Liver (tissue), 9 donors: ENCODE results near the gene WIF1. TPM values are rescaled to one million over a fixed set of nuclear protein-coding genes. Genes with fewer than 3 reads are reported as not detected.

Source experiments
- DNase-seq: peaks from one replicate; pipeline ENCODE4 v3.0.0-alpha.2; 2017; ENCODE audit warnings: low spot score
- H3K27ac ChIP-seq, 2 donors: one replicate each; pipeline ENCODE4 v1.7.0; 2013; ENCODE audit warnings: inconsistent platforms in 2 of 2, low read length in 2 of 2, control low read depth in 1 of 2, low read depth in 1 of 2, mild to moderate bottlenecking in 1 of 2
- H3K27me3 ChIP-seq, 4 donors: one replicate each; pipeline versions ENCODE4 v1.6.1 to v1.7.0; 2013; ENCODE audit warnings: low read length in 3 of 4, inconsistent platforms in 1 of 4, mild to moderate bottlenecking in 1 of 4, moderate library complexity in 1 of 4; ENCODE audit not compliant: control insufficient read depth in 4 of 4, insufficient read depth in 4 of 4
- H3K36me3 ChIP-seq, 4 donors: one replicate each; pipeline versions ENCODE4 v1.6.1 to v1.7.0; 2013; ENCODE audit warnings: low read length in 3 of 4, mild to moderate bottlenecking in 3 of 4, low read depth in 1 of 4, moderate library complexity in 1 of 4; ENCODE audit not compliant: control insufficient read depth in 4 of 4, insufficient read depth in 3 of 4
- H3K4me1 ChIP-seq, 4 donors: one replicate each; pipeline versions ENCODE4 v1.6.1 to v1.7.0; 2013; ENCODE audit warnings: low read length in 3 of 4, mild to moderate bottlenecking in 3 of 4, moderate library complexity in 1 of 4; ENCODE audit not compliant: control insufficient read depth in 4 of 4, insufficient read depth in 4 of 4
- H3K4me3 ChIP-seq, 3 donors: one replicate each; pipeline versions ENCODE4 v1.6.1 to v1.7.0; 2013; ENCODE audit warnings: low read length in 3 of 3, control low read depth in 1 of 3, low read depth in 1 of 3, mild to moderate bottlenecking in 1 of 3
- H3K9ac ChIP-seq, 2 donors: one replicate each; pipeline ENCODE4 v1.7.0; 2013; ENCODE audit warnings: low read length in 2 of 2, mild to moderate bottlenecking in 2 of 2, moderate library complexity in 2 of 2, control low read depth in 1 of 2, low read depth in 1 of 2
- H3K9me3 ChIP-seq, 4 donors: one replicate each; pipeline versions ENCODE4 v1.6.1 to v1.7.0; 2013; ENCODE audit warnings: low read length in 3 of 4; ENCODE audit not compliant: control insufficient read depth in 4 of 4
- ATF3 ChIP-seq: IDR thresholded peaks from 2 replicates; pipeline ENCODE4 v1.6.1; 2016; ENCODE audit warnings: antibody characterized with exemption
- EGR1 ChIP-seq, 2 donors: IDR thresholded peaks; 2 replicates each; pipeline ENCODE4 v1.6.1; 2016 to 2018; ENCODE audit warnings: antibody characterized with exemption in 2 of 2, low read depth in 2 of 2
- FOXA1 ChIP-seq: IDR thresholded peaks from 2 replicates; pipeline ENCODE4 v1.6.1; 2016; ENCODE audit warnings: antibody characterized with exemption
- GABPA ChIP-seq, 2 donors: IDR thresholded peaks in 1 of 2; conservative IDR thresholded peaks in 1 of 2; 2 replicates each; pipeline ENCODE4 v1.6.1; 2016; ENCODE audit warnings: antibody characterized with exemption in 2 of 2, mild to moderate bottlenecking in 1 of 2, moderate library complexity in 1 of 2
- HNF4A ChIP-seq, 2 donors: conservative IDR thresholded peaks; 2 replicates each; pipeline ENCODE4 v1.6.1; 2016; ENCODE audit warnings: antibody characterized with exemption in 2 of 2, mild to moderate bottlenecking in 2 of 2
- HNF4G ChIP-seq: IDR thresholded peaks from 2 replicates; pipeline ENCODE4 v1.6.1; 2016; ENCODE audit warnings: antibody characterized with exemption
- NR2F2 ChIP-seq: IDR thresholded peaks from 2 replicates; pipeline ENCODE4 v1.6.1; 2016; ENCODE audit warnings: antibody characterized with exemption
- RAD21 ChIP-seq, 2 donors: IDR thresholded peaks; 2 replicates each; pipeline ENCODE4 v1.6.1; 2016; ENCODE audit warnings: antibody characterized with exemption in 2 of 2, mild to moderate bottlenecking in 2 of 2
- TAF1 ChIP-seq: conservative IDR thresholded peaks from 2 replicates; pipeline ENCODE4 v1.6.1; 2016; ENCODE audit warnings: antibody characterized with exemption, mild to moderate bottlenecking
- YY1 ChIP-seq: IDR thresholded peaks from 2 replicates; pipeline ENCODE4 v1.6.1; 2016; ENCODE audit warnings: antibody characterized with exemption, mild to moderate bottlenecking
- ZBTB33 ChIP-seq: IDR thresholded peaks from 2 replicates; pipeline ENCODE4 v1.6.1; 2016; ENCODE audit warnings: antibody characterized with exemption
- whole genome bisulfite sequencing: extraction: QIAGEN DNeasy Blood & Tissue Kit; methylation state at CpG from one replicate; pipeline ENCODE4 v1.1.7; 2013; 5-methylcytosine and 5-hydroxymethylcytosine counted together
- polyA plus RNA-seq, 2 donors: library from polyadenylated mRNA; stranded (reverse) in 1 of 2; unstranded in 1 of 2; fragments of 200-250 nt in 1 of 2; fragments of >200 nt in 1 of 2; fragmentation: Nextera tagmentation in 1 of 2; extraction: Ambion mirVana in 1 of 2; gene quantifications; one replicate each; pipeline versions ENCODE4 v1.2.1 to v1.2.3, GENCODE V29; 2013 to 2015
- total RNA-seq, 2 donors: library from RNA; depleted of rRNA; stranded (reverse); fragments of >200 nt; gene quantifications; one replicate each; pipeline ENCODE4 v1.2.3, GENCODE V29; 2014
- TF ChIP-seq, protein P1 (sequence below): IDR thresholded peaks from 2 replicates; pipeline ENCODE4 v1.6.1; 2016; ENCODE audit warnings: antibody characterized with exemption, mild to moderate bottlenecking
- TF ChIP-seq, protein P2 (sequence below): fragments of 150-350 bp; IDR thresholded peaks from 2 replicates; pipeline ENCODE4 v1.5.1; 2017; ENCODE audit warnings: improper control_type of control experiment, low read depth, low read length; ENCODE audit not compliant: missing input control
- TF ChIP-seq, protein P3 (sequence below): IDR thresholded peaks from 2 replicates; pipeline ENCODE4 v1.6.1; 2016; ENCODE audit warnings: antibody characterized with exemption
- donor health status: healthy.
- donor health status: healthy.
- donor health status: healthy.
- donor health status: healthy.
- donor health status: healthy.

The WIF1 gene
- total and polyA plus RNA-seq, 4 donors = not detected

- no peak for DNase-seq
- 95% methylated on average over 1 of the region's 1 CpG for WGBS
- Histone ChIP-seq H3K9me3 (no peaks in the 10 kb centered on the region), H3K27ac (no peak overlapping the region), H3K9ac (no peak overlapping the region), H3K27me3 (no peaks in the 10 kb centered on the region), H3K4me3 (no peak overlapping the region), H3K36me3 (no peaks in the 10 kb centered on the region), H3K4me1 (no peaks in the 10 kb centered on the region)
- TF ChIP-seq, protein P1, sequence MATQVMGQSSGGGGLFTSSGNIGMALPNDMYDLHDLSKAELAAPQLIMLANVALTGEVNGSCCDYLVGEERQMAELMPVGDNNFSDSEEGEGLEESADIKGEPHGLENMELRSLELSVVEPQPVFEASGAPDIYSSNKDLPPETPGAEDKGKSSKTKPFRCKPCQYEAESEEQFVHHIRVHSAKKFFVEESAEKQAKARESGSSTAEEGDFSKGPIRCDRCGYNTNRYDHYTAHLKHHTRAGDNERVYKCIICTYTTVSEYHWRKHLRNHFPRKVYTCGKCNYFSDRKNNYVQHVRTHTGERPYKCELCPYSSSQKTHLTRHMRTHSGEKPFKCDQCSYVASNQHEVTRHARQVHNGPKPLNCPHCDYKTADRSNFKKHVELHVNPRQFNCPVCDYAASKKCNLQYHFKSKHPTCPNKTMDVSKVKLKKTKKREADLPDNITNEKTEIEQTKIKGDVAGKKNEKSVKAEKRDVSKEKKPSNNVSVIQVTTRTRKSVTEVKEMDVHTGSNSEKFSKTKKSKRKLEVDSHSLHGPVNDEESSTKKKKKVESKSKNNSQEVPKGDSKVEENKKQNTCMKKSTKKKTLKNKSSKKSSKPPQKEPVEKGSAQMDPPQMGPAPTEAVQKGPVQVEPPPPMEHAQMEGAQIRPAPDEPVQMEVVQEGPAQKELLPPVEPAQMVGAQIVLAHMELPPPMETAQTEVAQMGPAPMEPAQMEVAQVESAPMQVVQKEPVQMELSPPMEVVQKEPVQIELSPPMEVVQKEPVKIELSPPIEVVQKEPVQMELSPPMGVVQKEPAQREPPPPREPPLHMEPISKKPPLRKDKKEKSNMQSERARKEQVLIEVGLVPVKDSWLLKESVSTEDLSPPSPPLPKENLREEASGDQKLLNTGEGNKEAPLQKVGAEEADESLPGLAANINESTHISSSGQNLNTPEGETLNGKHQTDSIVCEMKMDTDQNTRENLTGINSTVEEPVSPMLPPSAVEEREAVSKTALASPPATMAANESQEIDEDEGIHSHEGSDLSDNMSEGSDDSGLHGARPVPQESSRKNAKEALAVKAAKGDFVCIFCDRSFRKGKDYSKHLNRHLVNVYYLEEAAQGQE = no peak
- TF ChIP-seq HNF4G (no peak), YY1 (no peak), EGR1 (IDR thresholded peaks at IDR 0.05; ENCODE audit: low read depth in 2 of 2) (no peak), ZBTB33 (no peak), NR2F2 (no peak), TAF1 (no peak), RAD21 (IDR thresholded peaks at IDR 0.05) (no peak), FOXA1 (no peak), GABPA (IDR thresholded peaks at IDR 0.05 in 1 of 2, conservative IDR thresholded peaks at IDR 0.05 in 1 of 2) (no peak), ATF3 (no peak), HNF4A (conservative IDR thresholded peaks at IDR 0.05) (no peak)
- TF ChIP-seq, protein P2, sequence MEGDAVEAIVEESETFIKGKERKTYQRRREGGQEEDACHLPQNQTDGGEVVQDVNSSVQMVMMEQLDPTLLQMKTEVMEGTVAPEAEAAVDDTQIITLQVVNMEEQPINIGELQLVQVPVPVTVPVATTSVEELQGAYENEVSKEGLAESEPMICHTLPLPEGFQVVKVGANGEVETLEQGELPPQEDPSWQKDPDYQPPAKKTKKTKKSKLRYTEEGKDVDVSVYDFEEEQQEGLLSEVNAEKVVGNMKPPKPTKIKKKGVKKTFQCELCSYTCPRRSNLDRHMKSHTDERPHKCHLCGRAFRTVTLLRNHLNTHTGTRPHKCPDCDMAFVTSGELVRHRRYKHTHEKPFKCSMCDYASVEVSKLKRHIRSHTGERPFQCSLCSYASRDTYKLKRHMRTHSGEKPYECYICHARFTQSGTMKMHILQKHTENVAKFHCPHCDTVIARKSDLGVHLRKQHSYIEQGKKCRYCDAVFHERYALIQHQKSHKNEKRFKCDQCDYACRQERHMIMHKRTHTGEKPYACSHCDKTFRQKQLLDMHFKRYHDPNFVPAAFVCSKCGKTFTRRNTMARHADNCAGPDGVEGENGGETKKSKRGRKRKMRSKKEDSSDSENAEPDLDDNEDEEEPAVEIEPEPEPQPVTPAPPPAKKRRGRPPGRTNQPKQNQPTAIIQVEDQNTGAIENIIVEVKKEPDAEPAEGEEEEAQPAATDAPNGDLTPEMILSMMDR = no peak
- TF ChIP-seq, protein P3, sequence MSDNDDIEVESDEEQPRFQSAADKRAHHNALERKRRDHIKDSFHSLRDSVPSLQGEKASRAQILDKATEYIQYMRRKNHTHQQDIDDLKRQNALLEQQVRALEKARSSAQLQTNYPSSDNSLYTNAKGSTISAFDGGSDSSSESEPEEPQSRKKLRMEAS = no peak
These were observed 41.5 kb upstream of the WIF1 start for GRCh38 chr12:65162609-65163008.

DNA sequence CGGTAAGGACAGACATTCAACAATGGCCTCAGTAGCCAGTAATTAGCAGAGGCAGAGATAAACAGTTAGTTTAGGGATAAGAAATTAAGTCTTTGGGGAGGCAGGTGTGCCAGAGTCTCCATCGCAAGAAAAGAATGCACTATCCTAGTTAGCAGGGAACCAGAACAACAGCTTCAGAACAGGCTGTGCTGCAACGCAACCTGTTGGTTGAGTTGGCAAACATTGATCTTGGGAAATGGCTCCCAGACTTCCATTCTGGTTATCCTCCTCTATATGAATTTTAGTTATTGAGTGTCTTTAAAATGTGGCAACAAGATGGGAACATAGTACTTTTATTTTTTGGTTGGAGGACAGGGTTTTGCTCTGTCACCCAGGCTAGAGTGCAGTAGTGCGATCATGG lies 36.0 kb upstream of the WIF1 start:
- TF ChIP-seq TAF1 = no peak

More for the DNA sequence above, 36.0 kb upstream of the WIF1 start:
- no peak for DNase-seq
- H3K27me3 ChIP-seq = no peaks in the 10 kb centered on the region
- H3K9me3 ChIP-seq = no peaks in the 10 kb centered on the region
- no peak overlapping the region for H3K9ac ChIP-seq
- H3K27ac ChIP-seq = no peak overlapping the region
- 84% methylated on average over 4 of the region's 4 CpGs for WGBS
- no peak overlapping the region for H3K4me3 ChIP-seq
- no peaks in the 10 kb centered on the region for H3K36me3 ChIP-seq
- no peaks in the 10 kb centered on the region for H3K4me1 ChIP-seq
